ENCODE measurements around the gene CAT.

The CAT gene

DNA sequence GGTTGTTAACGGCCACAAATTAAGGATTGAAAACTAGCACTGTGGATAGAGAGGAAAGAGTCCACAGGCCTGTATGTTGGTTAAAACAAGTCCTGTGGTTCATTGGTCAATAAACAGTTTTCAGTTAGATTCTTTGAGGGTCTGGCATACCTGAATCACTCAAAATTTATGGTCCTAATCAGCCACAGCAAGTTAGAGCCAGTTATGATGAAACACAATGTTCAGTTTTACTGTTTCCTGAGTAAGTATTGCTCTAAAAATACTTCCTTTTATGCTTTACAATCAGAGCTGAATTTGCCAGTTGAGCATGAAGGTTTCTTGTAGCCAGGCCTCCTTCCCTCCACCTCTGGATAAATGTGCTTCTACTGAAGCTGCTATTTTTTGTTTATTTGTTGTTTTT, 12.9 kb upstream of the CAT start:
- no peak for DNase-seq

DNA sequence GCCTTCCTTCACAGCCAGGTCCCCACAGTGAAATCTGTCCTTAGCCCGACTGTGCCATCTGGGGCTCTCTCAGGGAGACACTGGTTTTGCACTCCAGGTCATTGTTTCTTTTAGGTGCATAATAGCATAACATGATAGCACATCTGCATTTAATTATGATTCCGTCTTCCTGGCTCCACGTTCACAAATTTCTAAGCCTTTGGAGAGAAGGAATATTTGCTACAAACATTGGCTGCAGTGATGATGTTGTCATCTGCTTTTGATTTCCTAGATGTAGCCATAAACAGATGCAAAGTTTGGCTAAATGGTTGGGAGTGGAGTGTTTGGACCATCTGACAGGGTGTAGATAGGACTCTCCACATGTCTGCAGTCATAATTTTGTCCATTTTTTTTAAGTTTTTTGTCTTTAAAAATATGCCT, 12.0 kb upstream of the CAT start:
- DNase-seq: no peak

DNA sequence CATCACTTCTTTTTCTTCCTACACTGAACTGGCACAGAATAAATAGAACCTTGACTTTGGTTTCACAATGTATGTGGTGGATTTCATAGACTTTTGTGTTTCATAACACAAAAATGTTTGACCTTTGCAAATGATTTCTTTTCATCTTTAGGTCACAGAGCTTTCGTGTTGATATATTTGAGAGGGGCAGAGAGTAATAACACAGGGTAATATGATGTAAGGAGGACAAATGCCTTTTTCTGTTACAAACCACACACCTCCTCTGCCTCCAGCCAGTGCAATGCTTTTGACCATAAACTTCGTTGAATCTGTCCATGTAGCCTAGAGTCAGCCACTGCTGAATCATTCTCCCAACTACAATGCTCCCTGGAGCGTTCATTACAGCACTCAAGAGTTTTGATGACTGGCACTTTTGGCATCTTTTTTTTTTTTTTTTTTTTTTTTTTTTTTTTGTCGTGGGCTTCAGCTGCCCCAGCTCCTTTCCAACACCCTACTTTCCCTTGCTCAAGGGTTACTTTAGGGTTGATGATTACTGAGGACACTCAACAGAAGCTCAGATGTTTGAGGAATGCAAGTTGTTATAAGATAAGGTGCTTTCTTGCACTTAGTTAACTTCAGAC, 11.4 kb upstream of the CAT start:
- no peak for DNase-seq

DNA sequence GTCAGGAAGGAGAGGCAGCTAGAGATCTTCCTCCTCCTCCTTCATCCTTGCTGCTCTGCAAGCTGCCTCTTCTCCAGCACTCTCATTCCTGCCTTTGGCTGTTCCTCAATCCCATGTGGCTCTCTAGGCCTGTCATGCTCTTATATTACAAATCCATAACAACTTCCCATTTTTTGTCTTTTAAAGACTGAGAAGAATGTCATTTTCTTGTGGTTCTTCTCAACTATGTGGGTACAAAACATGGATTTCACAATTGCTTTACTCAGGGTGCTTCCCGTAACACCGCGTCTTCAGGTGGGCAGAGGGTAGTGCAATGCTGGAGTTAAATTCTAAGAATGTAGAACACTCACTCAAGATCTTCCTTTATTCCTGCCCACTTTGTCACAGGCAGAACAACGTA, 6.8 kb upstream of the CAT start:
- DNase-seq: no peak

DNA sequence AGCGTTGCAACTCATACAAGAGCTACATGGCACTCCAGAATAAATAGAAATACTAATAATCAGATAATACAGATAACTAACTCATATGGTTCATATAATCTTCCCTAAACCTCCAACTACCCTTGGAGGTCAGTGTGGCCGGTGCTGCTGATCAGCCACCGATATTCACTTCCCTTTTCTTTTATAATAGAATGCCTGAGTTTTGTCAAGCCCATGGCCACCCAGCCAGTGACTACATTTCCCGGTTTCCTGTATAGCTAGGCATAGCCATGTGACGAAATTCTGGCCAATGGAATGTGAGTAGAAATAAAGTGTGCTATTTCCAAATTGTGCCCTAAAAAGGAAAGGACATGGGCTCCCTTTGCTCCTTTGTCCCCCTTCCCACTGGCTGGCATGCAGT, 5.9 kb upstream of the CAT start:
- no peak for DNase-seq

DNA sequence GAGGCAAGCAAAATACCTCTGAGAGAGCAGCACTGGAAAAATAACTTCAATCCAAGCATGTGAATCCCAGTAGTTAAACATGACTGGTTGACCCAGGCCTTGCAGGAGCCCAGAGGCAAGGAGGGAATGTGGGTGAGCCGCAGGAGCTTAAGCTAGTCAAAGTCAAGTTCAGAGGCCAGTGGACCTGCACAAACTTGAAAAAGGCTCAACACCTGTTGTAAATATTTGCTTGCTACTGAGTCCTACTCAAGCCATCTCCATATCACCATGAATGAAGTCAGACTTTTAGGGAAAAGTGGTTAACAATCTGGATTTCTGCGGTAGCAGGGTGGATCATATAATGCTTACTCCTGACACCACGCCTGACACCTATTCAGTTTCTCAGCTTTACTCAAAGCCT, 4.8 kb upstream of the CAT start:
- no peak for DNase-seq

DNA sequence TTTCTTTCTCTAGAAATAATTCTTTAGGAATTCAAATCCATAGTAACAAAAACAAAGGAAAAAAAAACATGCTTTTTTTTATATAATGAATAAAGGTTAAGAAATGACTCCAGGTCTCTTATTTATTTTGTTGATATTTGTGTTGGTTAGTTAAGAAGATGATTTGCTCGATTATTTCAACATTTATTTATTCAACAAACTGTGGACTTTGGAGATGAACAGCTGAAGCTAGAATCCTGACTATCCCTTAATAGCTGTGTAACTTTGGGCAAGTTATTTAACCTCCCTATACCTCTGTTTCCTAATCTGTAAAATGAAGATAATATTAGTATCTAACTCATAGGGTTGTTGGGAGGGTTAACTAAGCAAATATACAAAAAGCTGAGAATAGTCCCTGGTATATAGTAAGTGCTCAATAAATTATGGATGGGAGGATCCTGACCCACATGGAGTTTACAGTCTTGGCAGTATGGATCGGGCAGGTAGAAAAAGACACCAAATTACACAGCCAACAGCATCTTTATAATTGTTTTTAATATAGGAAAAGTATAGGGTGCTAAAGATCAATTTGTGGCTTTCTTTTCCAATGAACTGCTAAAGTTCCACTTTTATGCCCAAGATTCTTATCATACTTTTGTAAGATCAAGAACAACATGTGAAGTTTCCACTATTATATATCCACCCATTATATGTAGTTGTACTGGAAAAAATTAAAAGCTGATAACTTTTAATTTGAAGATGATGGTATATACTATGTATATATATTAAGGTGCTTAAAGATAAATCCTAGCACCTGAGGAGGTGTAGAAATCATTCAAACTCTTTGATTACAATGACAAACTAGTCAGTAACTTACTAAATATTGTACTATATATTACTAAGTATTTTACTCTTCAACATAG, 1.3 kb upstream of the CAT start:
- DNase-seq: no peak

DNA sequence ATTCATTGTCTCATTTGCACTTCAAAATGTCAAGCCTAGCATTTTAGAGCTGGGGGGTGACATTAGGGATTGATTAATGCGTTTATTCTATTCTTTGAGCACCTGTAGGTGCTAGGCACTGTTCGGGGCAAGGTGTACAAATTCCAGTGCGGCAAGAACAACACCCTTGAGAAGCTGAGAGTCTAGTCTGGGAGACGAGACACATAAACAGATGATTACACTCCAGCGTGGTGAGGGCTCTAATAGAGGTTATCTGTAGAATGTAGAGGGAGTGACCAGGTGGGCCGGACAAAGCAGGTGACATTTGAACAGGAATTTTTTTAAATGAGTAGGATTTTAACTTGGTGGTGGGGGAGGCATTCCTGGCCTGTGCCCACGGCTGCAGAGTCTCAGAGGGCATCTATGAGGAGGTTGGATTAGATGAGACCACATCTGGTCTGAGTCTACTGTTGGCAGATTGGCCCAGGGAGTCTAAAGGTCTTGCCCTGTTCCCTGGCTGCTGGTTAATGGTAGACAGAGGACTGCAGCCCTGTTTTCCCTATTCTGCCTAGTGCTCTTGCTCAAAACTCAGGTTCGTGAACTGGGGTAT, 970 bp downstream of the CAT start:
- no peak for DNase-seq

DNA sequence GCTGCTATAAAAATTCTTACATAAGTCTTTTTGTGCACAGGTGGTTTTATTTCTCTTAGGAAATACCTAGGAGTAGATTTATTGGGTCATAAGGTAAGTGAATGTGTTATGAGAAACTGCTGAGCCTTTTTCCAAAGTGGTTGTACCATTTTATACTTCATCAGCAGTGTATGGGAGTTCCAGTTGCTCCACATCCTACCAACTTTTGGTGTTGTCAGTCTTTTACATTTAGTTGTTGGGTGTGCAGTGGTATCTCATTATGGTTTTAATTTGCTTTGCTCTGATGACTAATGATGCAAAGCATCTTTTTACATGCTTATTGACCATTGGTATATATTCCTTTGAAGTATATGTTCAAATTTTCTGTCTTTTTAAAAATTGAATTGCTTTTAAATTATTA, 3.1 kb downstream of the CAT start:
- no peak for DNase-seq

DNA sequence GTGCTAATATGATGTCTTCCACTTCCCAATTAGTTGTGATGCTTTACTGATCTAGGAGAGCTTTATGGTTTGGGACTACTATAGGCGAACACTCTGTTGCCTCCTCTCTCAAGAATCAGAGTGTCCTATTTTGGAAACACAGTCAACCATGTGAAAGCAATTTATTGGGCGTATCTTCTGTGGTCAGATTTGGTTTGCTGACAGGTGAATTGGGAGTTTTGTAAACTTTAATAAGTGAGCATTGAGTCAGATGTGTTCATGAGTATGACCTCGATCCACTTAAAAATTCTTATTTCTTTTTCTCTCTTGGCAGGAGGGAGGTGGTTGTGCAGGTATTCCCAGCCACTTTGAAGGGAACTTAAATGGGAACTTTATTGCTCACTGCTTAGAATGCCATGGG, 4.4 kb downstream of the CAT start:
- no peak for DNase-seq

DNA sequence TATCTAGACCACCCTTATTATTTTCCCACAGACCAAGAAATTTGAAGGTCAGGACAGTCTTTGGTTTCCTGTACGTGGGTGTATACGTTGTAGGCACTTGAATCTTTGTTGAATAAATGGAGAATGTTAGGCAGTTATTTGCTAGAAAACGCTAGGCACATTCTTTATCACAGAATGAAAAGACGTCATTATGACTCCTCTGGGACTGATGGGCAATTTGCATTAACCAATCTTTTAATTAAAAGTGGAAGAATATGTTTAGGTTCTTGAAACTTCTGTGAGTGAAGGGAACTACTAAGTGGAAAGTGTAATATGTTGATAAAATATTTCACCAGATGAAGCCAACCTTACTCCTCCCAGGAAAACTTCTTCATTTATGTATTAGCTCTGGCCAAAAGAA, 5.7 kb downstream of the CAT start:
- no peak for DNase-seq

DNA sequence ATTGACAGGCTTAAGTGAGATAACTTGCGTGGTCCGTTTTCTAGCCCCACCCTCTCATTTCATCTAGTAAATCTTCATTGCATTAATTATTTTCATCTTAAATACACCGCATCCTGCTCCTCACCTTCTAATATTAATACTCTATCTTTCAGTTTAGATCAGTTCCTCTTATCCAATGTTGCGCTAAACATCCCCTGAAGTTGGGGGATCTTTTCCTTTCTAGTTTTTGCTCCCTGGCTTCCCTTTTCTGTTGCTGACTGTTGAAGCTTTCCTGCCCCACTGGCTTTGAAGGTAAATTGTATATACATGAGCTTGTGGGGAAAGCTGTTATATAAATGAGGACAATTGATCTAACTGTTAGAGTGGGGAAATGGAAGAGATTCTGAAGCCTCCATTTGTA, 7.2 kb downstream of the CAT start:
- no peak for DNase-seq

DNA sequence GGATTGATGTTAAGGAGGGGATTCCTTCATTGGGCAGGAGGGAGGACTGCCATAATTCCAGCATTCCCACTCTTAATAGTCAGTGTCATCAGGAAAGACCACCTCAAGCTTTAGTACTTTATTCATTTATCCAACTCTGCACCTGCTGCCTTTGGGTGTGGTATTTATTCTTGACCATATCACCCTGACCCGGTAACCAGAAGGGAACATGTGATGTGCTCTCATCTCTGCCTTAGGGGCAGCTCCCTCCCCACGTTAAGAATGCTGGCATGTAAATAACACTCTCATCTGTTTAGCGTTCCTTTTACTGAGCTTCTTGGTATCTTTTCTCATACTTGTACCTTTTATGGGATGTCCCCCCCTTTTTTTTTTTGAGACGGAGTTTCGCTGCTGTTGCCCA, 7.7 kb downstream of the CAT start:
- DNase-seq: no peak

DNA sequence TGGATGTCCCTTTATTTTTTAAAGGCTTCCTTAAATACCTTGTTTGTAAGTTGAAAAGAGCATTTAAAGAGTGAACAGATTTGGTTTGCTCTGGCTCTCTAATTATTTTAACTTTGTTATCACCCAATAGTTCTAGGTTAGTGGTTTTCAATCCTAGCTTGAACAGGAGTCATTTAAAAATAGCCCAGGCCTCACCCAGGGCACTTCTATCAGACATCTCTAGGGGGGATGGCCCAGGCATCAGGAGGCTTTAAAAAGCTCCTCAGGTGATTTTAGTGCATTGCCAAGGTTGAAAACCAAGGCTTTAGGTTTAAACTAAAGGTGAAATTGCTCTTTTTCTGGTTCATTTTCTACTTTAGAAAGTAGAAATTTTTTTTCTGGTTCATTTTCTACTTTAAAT, 8.3 kb downstream of the CAT start:
- no peak for DNase-seq

DNA sequence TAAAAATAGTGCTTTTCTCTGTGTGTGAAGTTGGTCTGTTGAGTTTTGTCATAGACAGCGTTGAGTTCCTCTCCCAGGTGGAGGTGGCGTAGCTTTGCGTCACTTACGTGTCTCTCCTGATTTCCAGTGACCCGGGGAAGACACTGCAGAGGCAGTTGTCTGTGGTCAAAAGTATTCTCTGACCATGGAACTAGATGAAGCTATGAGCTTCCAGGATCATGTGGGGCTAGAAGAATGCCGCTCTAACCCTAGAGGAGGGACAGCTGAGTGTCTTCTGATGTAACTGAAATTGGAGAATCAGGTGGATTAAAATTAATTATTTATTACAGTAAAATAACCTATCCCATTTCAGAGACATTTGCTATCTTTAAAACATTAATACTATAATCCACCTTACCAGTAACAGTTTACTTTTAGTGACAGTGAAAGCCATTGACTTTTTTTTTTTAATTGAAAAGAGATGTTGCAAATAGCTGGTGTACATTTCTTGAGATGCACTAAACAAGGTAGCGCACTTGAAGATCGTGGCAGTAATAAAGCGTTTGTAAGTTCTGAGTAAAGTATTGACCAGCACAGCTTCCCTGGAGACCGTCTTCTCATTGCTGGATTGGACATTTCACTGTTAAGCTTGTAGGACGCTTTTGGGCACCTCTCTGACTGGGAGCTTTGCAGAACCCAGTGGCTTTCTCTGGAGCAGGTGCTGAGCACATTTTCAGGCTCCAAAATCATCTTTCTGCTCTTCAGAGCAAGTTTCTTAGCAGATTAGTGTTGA, 9.7 kb downstream of the CAT start:
- no peak for DNase-seq

DNA sequence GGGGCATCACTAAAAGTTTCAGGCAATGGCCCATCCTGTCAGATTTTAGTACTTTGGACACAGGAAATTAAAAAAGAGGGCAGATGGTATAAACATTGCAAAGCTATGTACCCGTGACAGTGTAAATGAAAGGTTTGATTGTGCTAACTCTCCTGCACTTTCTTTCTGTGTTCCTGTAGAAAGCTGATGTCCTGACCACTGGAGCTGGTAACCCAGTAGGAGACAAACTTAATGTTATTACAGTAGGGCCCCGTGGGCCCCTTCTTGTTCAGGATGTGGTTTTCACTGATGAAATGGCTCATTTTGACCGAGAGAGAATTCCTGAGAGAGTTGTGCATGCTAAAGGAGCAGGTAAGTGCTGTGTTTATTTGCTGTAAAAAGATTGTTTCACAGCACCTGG, 10.3 kb downstream of the CAT start:
- DNase-seq: no peak

DNA sequence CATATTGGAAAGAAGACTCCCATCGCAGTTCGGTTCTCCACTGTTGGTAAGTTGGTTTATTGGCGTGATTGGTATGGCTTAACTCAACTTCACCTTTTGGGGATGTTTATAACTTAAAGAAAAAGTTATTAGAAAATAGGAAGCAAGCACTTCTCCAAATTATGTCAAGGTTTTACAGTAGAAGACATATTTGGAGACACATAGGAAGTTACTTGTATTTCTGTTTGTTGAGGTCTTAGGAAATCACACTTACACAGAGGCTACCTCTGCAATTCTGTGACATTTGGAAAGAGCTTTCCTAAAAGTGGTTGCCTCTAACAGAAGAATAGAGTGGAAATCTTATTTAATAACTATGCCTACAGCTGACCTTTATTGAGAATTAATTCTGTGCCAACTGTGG, 12.3 kb downstream of the CAT start:
- no peak for DNase-seq

DNA sequence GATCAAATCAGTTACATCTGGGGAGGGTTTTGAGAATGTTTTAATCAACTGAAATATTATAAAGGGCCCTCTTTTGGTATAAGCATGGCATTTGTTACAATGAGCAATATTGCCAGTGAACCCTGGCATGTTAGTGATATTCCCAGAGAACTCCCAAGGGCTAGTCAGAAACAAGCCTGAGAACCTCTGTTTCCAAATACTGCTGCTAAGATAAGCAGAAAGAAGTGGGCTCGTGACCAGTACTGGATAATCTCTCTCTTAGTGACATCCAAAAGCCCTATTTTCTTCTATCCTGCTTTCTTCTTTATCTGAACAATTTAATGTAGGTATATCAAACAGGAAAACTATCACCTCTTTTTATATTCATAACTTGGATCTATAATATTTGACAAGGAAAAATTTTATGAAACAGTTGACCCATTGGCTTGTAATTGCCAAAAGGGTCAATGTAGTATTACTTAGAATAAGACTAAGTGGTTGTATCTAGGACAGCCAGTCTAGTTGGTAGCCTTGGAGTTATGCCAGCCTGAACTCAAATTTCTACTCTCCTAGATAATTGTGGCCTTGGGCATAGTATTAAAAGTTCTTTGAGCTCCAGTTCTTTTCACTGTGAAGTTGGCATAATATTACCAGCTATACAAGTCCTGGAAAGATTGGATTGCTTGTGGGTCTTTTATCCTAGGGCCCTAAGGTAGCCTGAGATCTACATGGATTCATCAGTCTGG, 15.7 kb downstream of the CAT start:
- DNase-seq: no peak

DNA sequence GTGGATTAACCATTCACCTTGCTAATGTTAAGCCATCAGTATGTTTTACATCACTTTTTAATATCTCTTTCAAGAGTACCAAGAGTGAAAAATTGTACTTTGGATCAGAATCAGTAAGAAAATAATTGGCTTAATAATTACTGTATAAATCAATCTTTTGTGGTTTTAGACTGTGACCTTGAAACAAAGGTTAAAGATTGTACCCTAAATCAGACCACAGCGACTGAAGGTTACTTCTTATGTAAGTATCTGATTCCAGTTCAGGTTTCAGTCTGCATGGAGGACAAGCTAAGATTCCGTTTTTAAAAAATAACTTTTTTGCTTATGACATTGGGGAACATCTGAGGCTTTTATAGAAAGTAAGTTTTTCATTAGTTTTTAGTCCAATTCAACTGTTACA, 18.9 kb downstream of the CAT start:
- no peak for DNase-seq

DNA sequence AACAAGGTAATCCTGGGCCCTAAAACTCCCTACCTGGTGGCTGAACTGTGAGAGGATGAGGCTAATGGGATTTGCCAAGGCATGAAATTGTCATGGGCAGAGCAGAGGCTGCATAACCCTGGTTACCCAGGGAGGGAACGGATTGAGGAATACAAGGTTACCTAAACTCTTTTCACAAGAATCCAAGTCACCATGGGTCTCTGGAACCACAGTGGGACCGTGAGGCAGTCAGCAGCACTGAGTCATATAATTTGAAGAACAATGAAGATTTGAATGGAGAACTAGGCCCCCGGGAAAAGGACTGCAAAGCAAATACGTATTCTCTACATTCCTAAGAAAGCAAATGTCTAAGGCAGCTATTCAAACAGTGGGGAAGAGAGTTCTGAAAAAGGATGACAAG, 19.8 kb downstream of the CAT start:
- no peak for DNase-seq

DNA sequence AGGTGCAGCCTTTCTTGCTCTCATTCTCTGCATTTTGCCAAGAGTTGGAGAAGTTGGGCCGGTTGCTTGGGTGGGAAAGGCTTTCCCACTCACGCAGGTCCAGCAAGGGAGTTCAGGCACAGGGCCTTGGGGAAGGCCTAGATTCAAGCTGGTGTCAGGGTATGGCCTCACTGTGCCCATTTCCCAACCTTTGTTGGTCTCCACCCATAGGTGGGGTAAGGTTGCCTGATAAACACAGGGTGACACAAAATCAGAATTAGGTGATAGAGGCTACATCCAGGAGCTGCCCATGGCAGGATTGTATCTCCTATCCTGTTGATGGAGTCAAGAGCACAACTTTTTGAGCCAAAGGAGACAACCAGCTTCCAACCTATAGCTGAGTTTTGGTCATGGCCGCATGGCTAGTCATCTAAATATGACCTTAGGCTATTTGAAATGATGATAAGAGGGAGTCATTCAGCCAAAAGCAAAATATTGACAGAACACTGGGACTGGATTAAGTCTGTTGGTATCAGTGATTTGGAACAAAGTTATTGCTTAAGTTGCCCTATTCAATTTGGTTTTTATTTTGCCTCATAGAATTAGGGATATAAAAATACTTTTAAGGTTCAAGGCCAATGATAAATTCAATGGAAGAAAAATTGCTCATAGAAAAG, 20.9 kb downstream of the CAT start:
- no peak for DNase-seq

DNA sequence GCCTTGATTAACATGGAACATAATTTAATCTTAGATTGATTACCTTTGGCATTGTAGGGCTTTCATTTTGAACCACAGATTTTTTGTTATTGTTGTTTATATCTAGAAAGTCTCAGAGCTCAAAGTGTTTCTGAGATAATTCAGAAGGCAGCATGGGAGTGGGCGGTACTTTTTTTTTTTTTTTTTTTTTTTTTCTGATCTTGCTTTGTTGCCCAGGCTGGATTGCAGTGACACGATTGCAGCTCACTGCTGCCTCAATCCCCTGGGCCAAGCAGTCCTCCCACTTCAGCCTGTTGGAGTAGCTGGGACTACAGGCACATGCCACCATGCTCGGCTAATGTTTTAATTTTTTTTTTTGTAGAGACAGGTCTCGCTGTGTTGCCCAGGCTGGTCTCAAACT, 21.5 kb downstream of the CAT start:
- no peak for DNase-seq
